ENCODE data around the gene SLC6A16.
"Not testable (repeated sequence)": the region's sequence is repeated elsewhere in the genome, so short reads cannot be mapped to it uniquely, and the experiment has no call there.

SLC6A16 gene

GRCh38 chr19:49328741-49329140, 3.8 kb upstream of the SLC6A16 start:
- no peak overlapping the region for H3K4me3 ChIP-seq (ENCODE audit: control insufficient read depth, low read depth, low read length)
- no peak for TF ChIP-seq CTCF (IDR thresholded peaks at IDR 0.05; ENCODE audit: control insufficient read depth, insufficient read depth, low read depth, low read length, missing control alignments)
- DNase-seq (ENCODE audit: low read depth), result no peak

- DNase-seq (ENCODE audit: low read depth), result no peak
- H3K4me3 ChIP-seq (ENCODE audit: control insufficient read depth, low read depth, low read length), result no peak overlapping the region
- peak; percentile 69 for TF ChIP-seq CTCF (IDR thresholded peaks at IDR 0.05; ENCODE audit: control insufficient read depth, insufficient read depth, low read depth, low read length, missing control alignments)
Observed at GRCh38 chr19:49327878-49328544, 3.0 kb upstream of the SLC6A16 start.

- no peak for DNase-seq (ENCODE audit: low read depth)
- TF ChIP-seq CTCF (IDR thresholded peaks at IDR 0.05; ENCODE audit: control insufficient read depth, insufficient read depth, low read depth, low read length, missing control alignments), result no peak
- no peak overlapping the region for H3K4me3 ChIP-seq (ENCODE audit: control insufficient read depth, low read depth, low read length)
Observed at GRCh38 chr19:49326165-49326704, 1.2 kb upstream of the SLC6A16 start.

- not testable (repeated sequence) for DNase-seq (ENCODE audit: low read depth); H3K4me3 ChIP-seq (ENCODE audit: control insufficient read depth, low read depth, low read length)
Observed at GRCh38 chr19:49325756-49326155, 765 bp upstream of the SLC6A16 start.

GRCh38 chr19:49318296-49318695, 6.7 kb downstream of the SLC6A16 start:
- no peak for TF ChIP-seq CTCF (IDR thresholded peaks at IDR 0.05; ENCODE audit: control insufficient read depth, insufficient read depth, low read depth, low read length, missing control alignments)
- DNase-seq (ENCODE audit: low read depth), result no peak
- H3K4me3 ChIP-seq (ENCODE audit: control insufficient read depth, low read depth, low read length), result no peak overlapping the region

- no peak for DNase-seq (ENCODE audit: low read depth)
- no peak overlapping the region for H3K4me3 ChIP-seq (ENCODE audit: control insufficient read depth, low read depth, low read length)
- TF ChIP-seq CTCF (IDR thresholded peaks at IDR 0.05; ENCODE audit: control insufficient read depth, insufficient read depth, low read depth, low read length, missing control alignments), result no peak
Observed at GRCh38 chr19:49316284-49316683, 8.7 kb downstream of the SLC6A16 start.

GRCh38 chr19:49315111-49315510, 9.9 kb downstream of the SLC6A16 start:
- no peak overlapping the region for H3K4me3 ChIP-seq (ENCODE audit: control insufficient read depth, low read depth, low read length)
- no peak for TF ChIP-seq CTCF (IDR thresholded peaks at IDR 0.05; ENCODE audit: control insufficient read depth, insufficient read depth, low read depth, low read length, missing control alignments)
- no peak for DNase-seq (ENCODE audit: low read depth)

All from AG09309 (cell line).